ENCODE measurements around the gene FAM90A26. TPM values are rescaled to one million over a fixed set of nuclear protein-coding genes. Genes with fewer than 3 reads are reported as not detected.
"Not testable (repeated sequence)": the region's sequence is repeated elsewhere in the genome, so short reads cannot be mapped to it uniquely, and the experiment has no call there.

Gene FAM90A26
- total RNA-seq, 2 donors from 2014 or later: not detected

DNA sequence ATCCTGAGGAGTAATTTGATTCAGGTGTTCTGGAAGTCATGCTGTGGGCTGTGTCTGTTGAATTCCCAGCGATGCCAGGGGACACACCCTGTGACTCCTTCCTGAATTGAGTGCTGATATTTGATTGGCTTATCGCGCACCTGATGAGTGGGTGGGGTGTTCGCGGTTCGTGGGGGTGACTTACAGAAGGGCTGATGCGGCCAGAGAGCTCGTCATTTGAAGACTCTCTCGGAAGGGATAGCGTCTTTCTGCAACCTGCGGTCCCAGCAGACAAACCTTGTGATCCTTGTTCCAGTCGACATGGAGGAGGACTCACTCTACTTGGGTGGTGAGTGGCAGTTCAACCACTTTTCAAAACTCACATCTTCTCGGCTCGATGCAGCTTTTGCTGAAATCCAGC lies 54.4 kb downstream of the FAM90A26 start, which contains the start of gene USP17L13:
Gene USP17L13, plus strand, starts transcription at position 301 of the 400 bp plus-strand sequence. Its CDS starts 0 bp downstream, at position 301.
- not testable (repeated sequence) for H3K27me3 Mint-ChIP-seq; DNase-seq (ENCODE audit: low spot score); H3K4me3 Mint-ChIP-seq; H3K9me3 Mint-ChIP-seq; ATAC-seq; H3K27ac Mint-ChIP-seq; H3K36me3 Mint-ChIP-seq; H3K4me1 Mint-ChIP-seq (ENCODE audit: low read depth in 2 of 2)

Other genes with a start within 250 kb of the FAM90A26 start
- not detected for gene USP17L10, start 40.2 kb downstream of the FAM90A26 start, total RNA-seq
- not detected for gene USP17L11, start 45.0 kb downstream of the FAM90A26 start, total RNA-seq
- gene USP17L12, start 49.7 kb downstream of the FAM90A26 start, total RNA-seq: not detected
- gene USP17L13, start 54.5 kb downstream of the FAM90A26 start, total RNA-seq: not detected
- not detected for gene USP17L15, start 64.0 kb downstream of the FAM90A26 start, total RNA-seq
- gene USP17L17, start 73.5 kb downstream of the FAM90A26 start, total RNA-seq: not detected
- gene USP17L18, start 78.2 kb downstream of the FAM90A26 start, total RNA-seq: not detected
- not detected for gene USP17L19, start 83.0 kb downstream of the FAM90A26 start, total RNA-seq
- gene USP17L20, start 87.7 kb downstream of the FAM90A26 start, total RNA-seq: not detected
- not detected for gene USP17L21, start 92.5 kb downstream of the FAM90A26 start, total RNA-seq
- gene USP17L22, start 97.2 kb downstream of the FAM90A26 start, total RNA-seq: not detected
- gene USP17L24, start 154.8 kb downstream of the FAM90A26 start, total RNA-seq: not detected
- not detected for gene USP17L25, start 159.5 kb downstream of the FAM90A26 start, total RNA-seq
- not detected for gene USP17L26, start 164.2 kb downstream of the FAM90A26 start, total RNA-seq
- not detected for gene USP17L5, start 169.0 kb downstream of the FAM90A26 start, total RNA-seq
- not detected for gene USP17L27, start 173.7 kb downstream of the FAM90A26 start, total RNA-seq
- gene USP17L28, start 178.5 kb downstream of the FAM90A26 start, total RNA-seq: not detected
- not detected for gene USP17L29, start 183.2 kb downstream of the FAM90A26 start, total RNA-seq
- gene USP17L30, start 192.7 kb downstream of the FAM90A26 start, total RNA-seq: not detected

All from natural killer cell treated with Interleukin-12 subunit alpha and Interleukin-12 subunit beta and Interleukin-15 and Interleukin-18, amount 100 ng/mL, for 72 hours (primary cell).